Measurements from ENCODE around the gene SDK1. TPM values are rescaled to one million over a fixed set of nuclear protein-coding genes. Genes with fewer than 3 reads are reported as not detected.

Gene SDK1
- polyA plus RNA-seq, 2 of the 4 experiments (the other 2 are of a cell fraction) = 0.12 to 0.28 TPM

DNA sequence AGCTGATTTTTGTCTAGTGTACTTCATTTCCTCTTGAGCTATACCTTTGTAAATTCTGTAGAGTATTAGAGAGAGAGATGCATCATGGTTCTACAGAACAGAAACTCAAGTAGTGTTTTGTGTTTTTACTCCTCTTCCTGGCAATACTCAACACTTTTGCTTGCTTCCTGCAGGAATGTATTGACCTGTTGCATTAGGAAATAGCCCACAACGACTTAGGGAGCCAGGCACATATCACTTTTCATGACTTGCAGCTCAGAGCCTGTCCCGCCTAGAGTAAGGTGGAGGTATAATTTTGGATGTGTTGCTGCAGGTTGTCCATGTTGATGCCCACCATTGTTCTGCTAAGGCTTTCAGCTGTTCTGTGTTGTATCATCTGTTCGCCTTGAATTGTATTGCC is 216.3 kb downstream of the SDK1 start:
- TF ChIP-seq FOSB (CRISPR knock-in tag; IDR thresholded peaks at IDR 0.05) = no peak
- TF ChIP-seq ZC3H11A (IDR thresholded peaks at IDR 0.05) = no peak
- TF ChIP-seq, protein P1, sequence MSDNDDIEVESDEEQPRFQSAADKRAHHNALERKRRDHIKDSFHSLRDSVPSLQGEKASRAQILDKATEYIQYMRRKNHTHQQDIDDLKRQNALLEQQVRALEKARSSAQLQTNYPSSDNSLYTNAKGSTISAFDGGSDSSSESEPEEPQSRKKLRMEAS (IDR thresholded peaks at IDR 0.05) = no peak
- TF ChIP-seq CEBPB (IDR thresholded peaks at IDR 0.05) = no peak
- TF ChIP-seq, protein P2, sequence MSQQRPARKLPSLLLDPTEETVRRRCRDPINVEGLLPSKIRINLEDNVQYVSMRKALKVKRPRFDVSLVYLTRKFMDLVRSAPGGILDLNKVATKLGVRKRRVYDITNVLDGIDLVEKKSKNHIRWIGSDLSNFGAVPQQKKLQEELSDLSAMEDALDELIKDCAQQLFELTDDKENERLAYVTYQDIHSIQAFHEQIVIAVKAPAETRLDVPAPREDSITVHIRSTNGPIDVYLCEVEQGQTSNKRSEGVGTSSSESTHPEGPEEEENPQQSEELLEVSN (IDR thresholded peaks at IDR 0.05; ENCODE audit: borderline replicate concordance, low read depth) = no peak
- no peak for TF ChIP-seq EP300 (IDR thresholded peaks at IDR 0.05)
- TF ChIP-seq, protein P3, sequence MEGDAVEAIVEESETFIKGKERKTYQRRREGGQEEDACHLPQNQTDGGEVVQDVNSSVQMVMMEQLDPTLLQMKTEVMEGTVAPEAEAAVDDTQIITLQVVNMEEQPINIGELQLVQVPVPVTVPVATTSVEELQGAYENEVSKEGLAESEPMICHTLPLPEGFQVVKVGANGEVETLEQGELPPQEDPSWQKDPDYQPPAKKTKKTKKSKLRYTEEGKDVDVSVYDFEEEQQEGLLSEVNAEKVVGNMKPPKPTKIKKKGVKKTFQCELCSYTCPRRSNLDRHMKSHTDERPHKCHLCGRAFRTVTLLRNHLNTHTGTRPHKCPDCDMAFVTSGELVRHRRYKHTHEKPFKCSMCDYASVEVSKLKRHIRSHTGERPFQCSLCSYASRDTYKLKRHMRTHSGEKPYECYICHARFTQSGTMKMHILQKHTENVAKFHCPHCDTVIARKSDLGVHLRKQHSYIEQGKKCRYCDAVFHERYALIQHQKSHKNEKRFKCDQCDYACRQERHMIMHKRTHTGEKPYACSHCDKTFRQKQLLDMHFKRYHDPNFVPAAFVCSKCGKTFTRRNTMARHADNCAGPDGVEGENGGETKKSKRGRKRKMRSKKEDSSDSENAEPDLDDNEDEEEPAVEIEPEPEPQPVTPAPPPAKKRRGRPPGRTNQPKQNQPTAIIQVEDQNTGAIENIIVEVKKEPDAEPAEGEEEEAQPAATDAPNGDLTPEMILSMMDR (IDR thresholded peaks at IDR 0.05) = no peak
- no peak for TF ChIP-seq CBX2 (IDR thresholded peaks at IDR 0.05; ENCODE audit: borderline replicate concordance, low read depth)
- TF ChIP-seq GATA3 (IDR thresholded peaks at IDR 0.05; ENCODE audit: borderline replicate concordance) = no peak
- TF ChIP-seq MAFK (IDR thresholded peaks at IDR 0.05; ENCODE audit: partially characterized antibody) = no peak
- TF ChIP-seq, protein P4, sequence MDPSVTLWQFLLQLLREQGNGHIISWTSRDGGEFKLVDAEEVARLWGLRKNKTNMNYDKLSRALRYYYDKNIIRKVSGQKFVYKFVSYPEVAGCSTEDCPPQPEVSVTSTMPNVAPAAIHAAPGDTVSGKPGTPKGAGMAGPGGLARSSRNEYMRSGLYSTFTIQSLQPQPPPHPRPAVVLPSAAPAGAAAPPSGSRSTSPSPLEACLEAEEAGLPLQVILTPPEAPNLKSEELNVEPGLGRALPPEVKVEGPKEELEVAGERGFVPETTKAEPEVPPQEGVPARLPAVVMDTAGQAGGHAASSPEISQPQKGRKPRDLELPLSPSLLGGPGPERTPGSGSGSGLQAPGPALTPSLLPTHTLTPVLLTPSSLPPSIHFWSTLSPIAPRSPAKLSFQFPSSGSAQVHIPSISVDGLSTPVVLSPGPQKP (IDR thresholded peaks at IDR 0.05; ENCODE audit: low read depth, low read length) = no peak
- TF ChIP-seq, protein P5, sequence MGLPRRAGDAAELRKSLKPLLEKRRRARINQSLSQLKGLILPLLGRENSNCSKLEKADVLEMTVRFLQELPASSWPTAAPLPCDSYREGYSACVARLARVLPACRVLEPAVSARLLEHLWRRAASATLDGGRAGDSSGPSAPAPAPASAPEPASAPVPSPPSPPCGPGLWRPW (IDR thresholded peaks at IDR 0.05) = no peak
- no peaks in the 10 kb centered on the region for H3K9me3 ChIP-seq
- no peak overlapping the region for H3K27ac ChIP-seq
- no peak overlapping the region for H3K4me3 ChIP-seq
- H3K4me2 ChIP-seq = no peak overlapping the region
- ChIA-PET CTCF (interaction anchor here (0.6 kb wide), 1 partner anchor 87 kb away, joined by 3 read pairs; no protein-coding TSS in a partner anchor), POLR2A (no interaction called here)
- WGBS (ENCODE audit: missing lambda C conversion rate) = 32% methylated on average over 3 of the region's 3 CpGs
- FAIRE-seq (no peak), ATAC-seq (no peak), DNase-seq (ENCODE audit: low read depth in 1 of 2, low spot score in 1 of 2) (no peak)
- H3K4me1 ChIP-seq = no peaks in the 10 kb centered on the region

DNA sequence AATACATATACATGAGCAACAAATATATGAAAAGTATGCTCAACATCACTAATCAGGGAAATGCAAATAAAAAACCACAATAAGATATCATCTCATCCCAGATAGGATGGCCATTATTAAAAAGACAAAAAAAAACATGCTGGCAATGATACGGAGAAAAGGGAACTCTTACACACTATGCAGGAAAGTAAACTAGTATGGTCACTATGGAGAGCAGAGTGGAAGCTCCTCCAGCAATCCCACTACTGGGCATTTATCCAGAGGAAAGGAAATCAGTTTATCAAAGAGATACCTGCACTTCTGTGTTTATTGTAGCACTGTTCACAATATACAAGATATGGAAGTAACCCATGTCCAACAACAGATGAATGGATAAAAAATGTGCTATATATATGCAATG is 217.5 kb downstream of the SDK1 start:
- H3K4me1 ChIP-seq = no peaks in the 10 kb centered on the region
- no peak for FAIRE-seq
- POLR2A ChIA-PET = no interaction called here
- H3K4me2 ChIP-seq = no peak overlapping the region
- 42% methylated on average over 1 of the region's 1 CpG for WGBS (ENCODE audit: missing lambda C conversion rate)
- TF ChIP-seq POLR2A (IDR thresholded peaks at IDR 0.05; ENCODE audit: low read length) (no peak), FOSL2 (IDR thresholded peaks at IDR 0.05) (no peak), FOSL2 (CRISPR knock-in tag; IDR thresholded peaks at IDR 0.05) (no peak), JUNB (IDR thresholded peaks at IDR 0.05) (no peak)
- TF ChIP-seq, protein P3 (IDR thresholded peaks at IDR 0.05) = no peak
- no peak for ATAC-seq
- no peak overlapping the region for H3K4me3 ChIP-seq
- no peak overlapping the region for H3K27ac ChIP-seq
- no peak for DNase-seq (ENCODE audit: low read depth in 1 of 2, low spot score in 1 of 2)
- no peaks in the 10 kb centered on the region for H3K9me3 ChIP-seq
- CTCF ChIA-PET = interaction anchor here (0.7 kb wide), 1 partner anchor 69 kb away, joined by 3 read pairs; no protein-coding TSS in a partner anchor

DNA sequence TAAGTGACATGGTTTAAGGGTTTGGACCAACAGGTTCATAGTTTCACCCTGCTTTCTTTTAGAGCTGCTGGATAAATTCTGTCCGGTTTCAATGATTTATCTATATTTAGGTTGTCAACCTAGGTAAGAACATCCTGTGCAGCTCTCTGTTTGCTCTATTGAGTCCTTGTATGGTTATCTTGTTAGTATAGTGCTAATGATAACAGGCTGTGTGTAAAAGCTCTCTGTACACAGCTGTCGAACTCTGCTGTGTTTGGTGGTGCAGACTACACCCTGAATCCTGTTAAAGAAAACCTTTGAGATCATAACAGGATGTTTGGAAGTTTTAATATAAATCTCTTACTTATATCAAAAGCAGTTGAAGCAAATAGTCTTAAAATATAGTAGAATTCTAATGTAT is 219.2 kb downstream of the SDK1 start:
- no peak for TF ChIP-seq KDM5A (IDR thresholded peaks at IDR 0.05)
- Histone ChIP-seq H3K4me2 (no peak overlapping the region), H3K4me1 (no peaks in the 10 kb centered on the region), H3K4me3 (no peak overlapping the region), H3K9me3 (no peaks in the 10 kb centered on the region), H3K27ac (no peak overlapping the region)
- DNase-seq (ENCODE audit: low read depth in 1 of 2, low spot score in 1 of 2) = no peak
- ChIA-PET CTCF (no interaction called here), POLR2A (no interaction called here)
- no peak for ATAC-seq
- no peak for FAIRE-seq
- WGBS (ENCODE audit: missing lambda C conversion rate) = 26% methylated on average over 2 of the region's 2 CpGs

Measured in A549 (cell line).